ENCODE measurements around the gene IQGAP1. TPM values are rescaled to one million over a fixed set of nuclear protein-coding genes. Genes with fewer than 3 reads are reported as not detected.

The IQGAP1 gene
- total RNA-seq, result 100 to 1,000 TPM; 257 to 296 TPM
- 100 to 1,000 TPM; 178 to 244 (median 214) TPM for polyA plus RNA-seq (ENCODE audit: insufficient read length in 6 of 6)
- long read RNA-seq, donor 1, partial matches to known transcripts, result 167 of 178 reads
- long read RNA-seq, donor 1, other reads (novel, unspliced or antisense), result 0 of 178 reads
- long read RNA-seq, donor 2, full-length matches to known transcripts, result 13 of 59 reads
- long read RNA-seq, donor 2, partial matches to known transcripts, result 46 of 59 reads
- long read RNA-seq, donor 2, other reads (novel, unspliced or antisense), result 0 of 59 reads
- long read RNA-seq, donor 3, full-length matches to known transcripts, result 8 of 16 reads
- long read RNA-seq, donor 3, partial matches to known transcripts, result 8 of 16 reads
- long read RNA-seq, donor 3, other reads (novel, unspliced or antisense), result 0 of 16 reads
- long read RNA-seq, donor 4, transcript IQGAP1-208 (2 exons, 1,201 nt), result major isoform, 8 of 28 reads
- long read RNA-seq, donor 4, partial matches to known transcripts, result 17 of 28 reads
- long read RNA-seq, donor 4, other reads (novel, unspliced or antisense), result 3 of 28 reads
- long read RNA-seq, donor 5, full-length matches to known transcripts, result 7 of 123 reads
- long read RNA-seq, donor 5, partial matches to known transcripts, result 116 of 123 reads
- long read RNA-seq, donor 5, other reads (novel, unspliced or antisense), result 0 of 123 reads
- long read RNA-seq, donor 6, full-length matches to known transcripts, result 17 of 65 reads
- long read RNA-seq, donor 6, partial matches to known transcripts, result 48 of 65 reads
- long read RNA-seq, donor 6, other reads (novel, unspliced or antisense), result 0 of 65 reads
- long read RNA-seq, donor 7, partial matches to known transcripts, result 8 of 10 reads
- long read RNA-seq, donor 7, other reads (novel, unspliced or antisense), result 0 of 10 reads
- long read RNA-seq, donor 8, full-length matches to known transcripts, result 7 of 38 reads
- long read RNA-seq, donor 8, partial matches to known transcripts, result 31 of 38 reads
- long read RNA-seq, donor 8, other reads (novel, unspliced or antisense), result 0 of 38 reads
- long read RNA-seq, donor 9, result 0 reads
- long read RNA-seq, donor 10, partial matches to known transcripts, result 10 of 15 reads
- long read RNA-seq, donor 10, other reads (novel, unspliced or antisense), result 1 of 15 reads
- long read RNA-seq, donor 11, result 0 reads
- long read RNA-seq, donor 12, full-length matches to known transcripts, result 10 of 55 reads
- long read RNA-seq, donor 12, partial matches to known transcripts, result 45 of 55 reads
- long read RNA-seq, donor 12, other reads (novel, unspliced or antisense), result 0 of 55 reads

- ATAC-seq (peak; percentile 97), DNase-seq (peak; percentile 86 to 99 (median 96))
- Histone ChIP-seq H3K36me3 (peaks cover 0 to 22% of the 10 kb centered on the region in 2 donors), H3K27me3 (no peaks in the 10 kb centered on the region), H3K27ac (peak within 1 kb of the TSS; percentile 97 to 100), H3K9me3 (no peaks in the 10 kb centered on the region), H3K4me1 (peaks cover 24 to 43% of the 10 kb centered on the region in 2 donors), H3K4me3 (peak within 1 kb of the TSS; percentile 67 to 78)
- intact Hi-C loops (cut with DNase I), result no loop called here
- no peak for TF ChIP-seq CTCF (IDR thresholded peaks at IDR 0.05)
These were observed at the start of gene IQGAP1 for GRCh38 chr15:90387534-90388461. TSS of gene IQGAP1 (plus strand) at chr15:90388242. CDS start at chr15:90388342, 100 bp downstream.

- ATAC-seq (no peak), DNase-seq (no peak)
- H3K27me3 ChIP-seq, result no peaks in the 10 kb centered on the region
- no peak overlapping the region for H3K27ac ChIP-seq
- intact Hi-C loops (cut with DNase I), result no loop called here
- peaks cover 0 to 30% of the 10 kb centered on the region in 2 donors for H3K4me1 ChIP-seq
- H3K9me3 ChIP-seq, result no peaks in the 10 kb centered on the region
- H3K4me3 ChIP-seq, result no peak overlapping the region
- H3K36me3 ChIP-seq, result no peaks in the 10 kb centered on the region
- TF ChIP-seq CTCF (IDR thresholded peaks at IDR 0.05), result no peak
These were observed 49.5 kb upstream of the IQGAP1 start for GRCh38 chr15:90338532-90338931.

- DNase-seq, result no peak
- Histone ChIP-seq H3K9me3 (no peaks in the 10 kb centered on the region), H3K4me3 (no peak overlapping the region), H3K27ac (no peak overlapping the region), H3K27me3 (no peaks in the 10 kb centered on the region), H3K4me1 (peaks cover 0 to 45% of the 10 kb centered on the region in 2 donors), H3K36me3 (no peaks in the 10 kb centered on the region)
- intact Hi-C loops (cut with DNase I), result no loop called here
- no peak for ATAC-seq
- no peak for TF ChIP-seq CTCF (IDR thresholded peaks at IDR 0.05)
These were observed 47.7 kb upstream of the IQGAP1 start for GRCh38 chr15:90340345-90340744.

- H3K27me3 ChIP-seq, result no peaks in the 10 kb centered on the region
- H3K4me3 ChIP-seq, result no peak overlapping the region
- H3K36me3 ChIP-seq, result no peaks in the 10 kb centered on the region
- intact Hi-C loops (cut with DNase I), result no loop called here
- no peak for TF ChIP-seq CTCF (IDR thresholded peaks at IDR 0.05)
- no peak overlapping the region for H3K27ac ChIP-seq
- ATAC-seq (peak; percentile 21), DNase-seq (no peak)
- H3K9me3 ChIP-seq, result no peaks in the 10 kb centered on the region
- peaks cover 0 to 34% of the 10 kb centered on the region in 2 donors for H3K4me1 ChIP-seq
These were observed 44.7 kb upstream of the IQGAP1 start for GRCh38 chr15:90343302-90343790.

Measured in left lung (tissue), 14 donors.